HG02759 (cell line): ENCODE results near the gene CD200R1L.

Source experiments
- ATAC-seq: cut with Tn5 transposase; IDR thresholded peaks from one replicate; pipeline ENCODE4 v1.9.1; 2021; ENCODE audit warnings: mild to moderate bottlenecking, moderate library complexity; ENCODE audit not compliant: unreplicated experiment

Gene CD200R1L

GRCh38 chr3:112822064-112823055 is 24.3 kb downstream of the CD200R1L start:
- ATAC-seq: no peak

GRCh38 chr3:112818289-112818688 is 28.4 kb downstream of the CD200R1L start:
- no peak for ATAC-seq

- no peak for ATAC-seq
Observed at GRCh38 chr3:112817797-112818196, 28.9 kb downstream of the CD200R1L start.

- ATAC-seq: no peak
Observed at GRCh38 chr3:112817271-112817670, 29.4 kb downstream of the CD200R1L start.

- ATAC-seq: no peak
Observed at GRCh38 chr3:112815981-112816380, 30.7 kb downstream of the CD200R1L start.

GRCh38 chr3:112814266-112814665 is 32.4 kb downstream of the CD200R1L start:
- ATAC-seq: no peak

GRCh38 chr3:112813723-112814171 is 32.9 kb downstream of the CD200R1L start:
- ATAC-seq: peak; percentile 79

GRCh38 chr3:112813016-112813415 is 33.6 kb downstream of the CD200R1L start:
- ATAC-seq: no peak

- no peak for ATAC-seq
Observed at GRCh38 chr3:112811917-112812660, 34.6 kb downstream of the CD200R1L start.

GRCh38 chr3:112811131-112811884 is 35.4 kb downstream of the CD200R1L start:
- no peak for ATAC-seq

GRCh38 chr3:112810561-112810960 is 36.1 kb downstream of the CD200R1L start:
- ATAC-seq: no peak

- ATAC-seq: no peak
Observed at GRCh38 chr3:112808136-112808535, 38.5 kb downstream of the CD200R1L start.

GRCh38 chr3:112807685-112808084 is 39.0 kb downstream of the CD200R1L start:
- ATAC-seq: no peak

- no peak for ATAC-seq
Observed at GRCh38 chr3:112806903-112807302, 39.8 kb downstream of the CD200R1L start.

- ATAC-seq: no peak
Observed at GRCh38 chr3:112805126-112805525, 41.5 kb downstream of the CD200R1L start.

GRCh38 chr3:112804021-112804420 is 42.6 kb downstream of the CD200R1L start:
- ATAC-seq: no peak

- no peak for ATAC-seq
Observed at GRCh38 chr3:112803467-112803866, 43.2 kb downstream of the CD200R1L start.

- no peak for ATAC-seq
Observed at GRCh38 chr3:112802338-112802737, 44.3 kb downstream of the CD200R1L start.

- ATAC-seq: no peak
Observed at GRCh38 chr3:112799946-112800345, 46.7 kb downstream of the CD200R1L start.

- ATAC-seq: no peak
Observed at GRCh38 chr3:112794622-112795172, 52.0 kb downstream of the CD200R1L start.
